OCI-LY1 (cell line): Measurements from ENCODE around the gene PTPN12.

ENCODE experiments used
- CTCF ChIP-seq: fragments of 200-600 bp; sonication (generic), shearing (Covaris generic); IDR thresholded peaks from 2 replicates; pipeline ENCODE4 v1.5.1; 2017; ENCODE audit warnings: mild to moderate bottlenecking, antibody characterized with exemption, low read length, moderate library complexity, mixed read lengths
- EZH2 ChIP-seq: fragments of 200-600 bp; sonication (generic), shearing (Covaris generic); IDR thresholded peaks from 2 replicates; pipeline ENCODE4 v1.8.0; 2017; ENCODE audit warnings: borderline replicate concordance, mixed run types, mild to moderate bottlenecking, antibody characterized with exemption, low read length, moderate library complexity, mixed read lengths

GRCh38 chr7:77529279-77529678 is 7.8 kb upstream of the PTPN12 start:
- TF ChIP-seq CTCF (no peak), EZH2 (no peak)
